Breast epithelium (tissue), 3 donors: ENCODE measurements around the gene VPS35L.

Experiments used
- POLR2A ChIP-seq: fragments of 450-650 bp; IDR thresholded peaks from one replicate; pipeline ENCODE4 v1.6.1; 2016; ENCODE audit warnings: antibody characterized with exemption, mild to moderate bottlenecking, moderate library complexity
- TF ChIP-seq, protein P1 (sequence below), 3 donors: fragments of 450-650 bp; IDR thresholded peaks; one replicate each; pipeline ENCODE4 v1.5.1; 2016 to 2017; ENCODE audit warnings: antibody characterized with exemption in 3 of 3, mild to moderate bottlenecking in 3 of 3, moderate library complexity in 3 of 3

DNA sequence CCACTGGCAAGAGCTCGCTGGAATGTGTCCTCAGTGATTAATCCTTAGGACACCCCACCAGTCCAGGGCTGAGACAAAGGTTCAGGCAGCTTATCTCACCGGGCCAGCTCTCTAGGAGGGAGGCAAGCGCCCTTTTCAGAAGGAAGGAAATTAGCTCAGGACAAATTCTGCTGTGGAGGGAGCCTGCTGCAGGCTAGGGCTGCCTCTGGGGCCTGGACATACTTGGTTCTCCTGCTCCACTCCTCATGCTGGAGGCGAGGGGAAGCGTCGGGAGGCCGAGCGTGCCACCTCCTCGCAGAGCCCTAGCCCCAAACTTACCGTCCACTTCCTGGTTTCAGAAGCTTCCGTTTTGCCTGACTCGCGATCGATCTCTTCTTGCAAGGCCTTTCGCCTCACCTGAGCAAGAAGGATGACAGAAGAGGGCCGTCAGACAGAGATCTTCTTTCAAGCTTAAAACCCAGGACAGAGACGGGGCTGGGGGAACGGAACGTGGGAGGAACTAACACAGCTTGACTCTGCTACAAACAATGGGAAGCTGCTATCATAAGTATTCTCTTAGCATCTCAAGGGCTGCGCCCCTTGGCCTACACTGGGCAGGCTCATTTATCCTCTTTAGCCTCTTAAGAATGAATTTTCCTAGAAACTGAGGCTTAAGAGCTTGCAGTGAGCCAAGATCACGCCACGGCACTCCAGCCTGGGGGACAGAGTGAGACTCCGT, 154.8 kb downstream of the VPS35L start:
- TF ChIP-seq, protein P1, sequence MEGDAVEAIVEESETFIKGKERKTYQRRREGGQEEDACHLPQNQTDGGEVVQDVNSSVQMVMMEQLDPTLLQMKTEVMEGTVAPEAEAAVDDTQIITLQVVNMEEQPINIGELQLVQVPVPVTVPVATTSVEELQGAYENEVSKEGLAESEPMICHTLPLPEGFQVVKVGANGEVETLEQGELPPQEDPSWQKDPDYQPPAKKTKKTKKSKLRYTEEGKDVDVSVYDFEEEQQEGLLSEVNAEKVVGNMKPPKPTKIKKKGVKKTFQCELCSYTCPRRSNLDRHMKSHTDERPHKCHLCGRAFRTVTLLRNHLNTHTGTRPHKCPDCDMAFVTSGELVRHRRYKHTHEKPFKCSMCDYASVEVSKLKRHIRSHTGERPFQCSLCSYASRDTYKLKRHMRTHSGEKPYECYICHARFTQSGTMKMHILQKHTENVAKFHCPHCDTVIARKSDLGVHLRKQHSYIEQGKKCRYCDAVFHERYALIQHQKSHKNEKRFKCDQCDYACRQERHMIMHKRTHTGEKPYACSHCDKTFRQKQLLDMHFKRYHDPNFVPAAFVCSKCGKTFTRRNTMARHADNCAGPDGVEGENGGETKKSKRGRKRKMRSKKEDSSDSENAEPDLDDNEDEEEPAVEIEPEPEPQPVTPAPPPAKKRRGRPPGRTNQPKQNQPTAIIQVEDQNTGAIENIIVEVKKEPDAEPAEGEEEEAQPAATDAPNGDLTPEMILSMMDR (IDR thresholded peaks at IDR 0.05), result no peak
- TF ChIP-seq POLR2A, result no peak
